AG08395 (cell line): ENCODE measurements around the gene PROC.
A peak's percentile ranks its signal among the peaks of the same experiment; 100 is the strongest.
"Not testable (repeated sequence)": the region's sequence is repeated elsewhere in the genome, so short reads cannot be mapped to it uniquely, and the experiment has no call there.

Experiments
- DNase-seq: peaks from one replicate; pipeline ENCODE4 v3.0.0; 2012; ENCODE audit warnings: mixed read lengths, low spot score

The PROC gene

GRCh38 chr2:127394492-127394891, 23.7 kb upstream of the PROC start:
- no peak for DNase-seq

GRCh38 chr2:127397568-127398238, 20.5 kb upstream of the PROC start:
- no peak for DNase-seq

DNA sequence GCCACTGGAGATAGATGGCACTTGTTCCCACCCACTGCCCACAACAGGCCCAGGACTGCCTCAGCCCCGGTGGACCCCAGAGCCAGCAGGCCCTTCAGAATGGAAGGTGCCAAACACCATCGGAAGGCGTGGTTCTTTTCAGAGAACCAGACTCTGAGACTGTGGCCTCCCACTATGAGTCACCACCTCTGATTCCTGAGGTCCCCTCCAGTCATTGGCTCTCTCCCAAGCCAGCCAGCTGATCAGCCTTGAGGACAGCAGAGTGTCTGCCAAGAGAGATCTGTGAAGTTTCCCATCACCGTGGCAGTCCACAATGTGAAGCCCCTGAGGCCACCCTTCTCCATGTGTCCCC, 20.0 kb upstream of the PROC start:
- peak; percentile 98 for DNase-seq

DNA sequence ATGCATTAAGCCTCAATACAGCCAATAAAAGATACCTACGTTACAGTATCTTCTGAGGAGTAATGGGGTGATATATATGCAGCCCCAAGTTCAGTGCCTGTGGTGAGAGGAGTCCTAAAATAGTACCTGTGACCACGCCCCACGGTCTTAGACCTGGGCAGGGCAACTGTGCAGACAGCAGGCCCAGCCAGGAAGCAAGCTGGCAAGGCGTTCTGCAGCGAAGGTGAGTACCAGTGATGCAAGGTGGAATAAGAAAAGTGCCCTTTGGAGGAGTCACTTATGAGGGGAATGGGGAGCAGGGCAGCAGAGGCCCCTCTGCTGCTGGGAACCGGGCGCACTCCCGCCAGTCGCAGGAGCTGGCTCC, 17.7 kb upstream of the PROC start:
- DNase-seq = no peak

GRCh38 chr2:127400897-127401756, 17.1 kb upstream of the PROC start:
- DNase-seq = no peak

DNA sequence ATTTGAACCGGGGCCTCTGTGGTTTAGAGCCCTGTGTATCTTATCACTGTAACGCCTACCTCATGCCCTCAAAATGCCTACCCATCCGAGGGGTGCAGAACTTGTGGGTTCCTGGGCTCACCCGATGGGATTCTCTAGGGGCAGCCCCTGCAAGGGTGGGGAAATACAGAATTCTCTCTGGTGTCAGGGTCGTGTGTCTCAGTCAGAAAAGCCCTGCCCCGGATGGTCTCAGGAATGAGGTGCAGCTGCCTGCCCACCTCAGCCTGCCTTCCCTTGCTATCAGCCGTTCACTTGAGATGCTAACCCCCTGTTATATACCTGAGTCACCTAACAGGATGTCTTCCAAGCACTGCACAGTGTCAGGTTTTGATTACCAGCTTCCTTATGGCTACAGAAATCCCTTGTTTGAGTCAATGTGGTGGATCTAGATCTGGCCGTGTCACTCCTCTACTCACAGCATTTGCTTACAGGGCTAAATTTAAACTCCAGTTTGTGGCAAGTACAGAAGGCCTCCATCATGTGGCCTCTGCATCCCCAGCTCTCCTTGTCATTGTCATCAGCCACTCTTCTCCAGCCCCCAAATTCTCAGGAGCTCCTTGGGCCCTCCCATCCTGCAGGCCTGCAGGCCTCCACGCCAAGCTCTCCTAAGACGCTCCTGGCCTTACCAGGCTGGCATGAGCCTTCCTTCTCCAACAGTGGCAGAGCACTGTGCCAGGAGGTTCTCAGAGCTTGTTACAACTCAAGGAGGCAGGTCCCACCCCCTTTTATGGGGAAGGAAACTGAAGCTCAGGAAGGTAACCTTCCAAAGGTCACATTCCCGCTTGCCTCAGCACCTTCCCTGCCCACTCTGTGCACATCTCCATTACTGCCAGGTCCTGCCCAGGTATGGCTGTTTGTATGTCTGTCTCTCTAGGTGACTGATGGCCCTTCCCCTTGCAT, 16.2 kb upstream of the PROC start:
- DNase-seq = no peak

GRCh38 chr2:127403460-127403859, 14.8 kb upstream of the PROC start:
- DNase-seq = no peak

DNA sequence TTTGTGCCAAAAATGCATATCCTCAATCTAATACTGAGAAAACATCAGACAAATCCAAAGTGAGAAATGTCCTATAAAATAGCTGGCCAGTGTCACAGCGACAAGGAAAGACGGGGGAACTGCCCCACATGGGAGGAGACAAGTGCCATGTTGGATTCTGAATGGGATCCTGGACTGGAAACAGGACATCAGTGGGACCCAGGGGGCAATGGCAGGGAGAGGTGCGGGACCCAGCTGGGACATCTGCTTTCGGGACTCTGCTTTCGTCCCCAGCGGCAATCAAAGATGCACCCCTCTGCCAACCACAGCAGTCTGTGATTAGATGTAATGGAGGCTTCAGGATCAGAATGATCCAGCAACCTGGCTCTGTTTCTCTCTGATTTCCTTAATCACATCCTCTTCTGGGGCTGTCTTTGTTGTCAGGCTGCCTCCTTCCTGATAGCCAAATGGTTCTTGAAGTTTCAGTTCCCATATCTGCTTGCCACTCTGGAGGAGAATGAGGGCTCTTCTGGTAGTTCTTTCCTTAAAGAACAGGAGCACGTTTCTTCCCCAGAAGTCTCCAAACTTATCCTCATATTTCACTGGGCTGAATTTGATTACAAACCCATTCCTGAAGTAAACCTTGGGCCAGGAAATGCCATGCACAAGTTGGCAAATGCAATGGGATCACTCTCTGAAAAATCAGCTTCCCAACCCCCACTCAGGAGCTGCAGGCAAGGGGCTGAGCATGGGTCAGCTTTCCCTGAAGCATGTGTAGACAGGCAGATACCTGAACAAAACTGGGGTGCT, 13.6 kb upstream of the PROC start:
- DNase-seq = no peak

DNA sequence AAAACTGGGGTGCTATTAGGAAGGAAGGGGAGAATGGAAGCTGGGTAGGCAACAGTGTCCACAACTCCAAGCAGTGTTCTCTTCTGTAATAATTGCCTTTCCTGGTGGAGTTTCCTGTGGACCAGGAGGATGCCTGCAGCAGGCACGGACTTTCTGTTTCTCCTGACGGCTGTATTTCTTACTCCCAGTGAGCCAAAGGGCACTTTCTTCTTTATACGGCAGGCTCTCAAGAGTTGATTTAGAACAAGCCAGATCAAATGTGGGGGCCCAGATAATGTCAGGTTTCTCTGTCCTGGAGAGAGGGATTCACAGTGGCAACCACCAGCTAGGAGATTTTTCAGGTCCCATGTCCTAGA, 13.0 kb upstream of the PROC start:
- DNase-seq = no peak

- DNase-seq = peak; percentile 14
These were observed 11.8 kb upstream of the PROC start for GRCh38 chr2:127406454-127406853.

DNA sequence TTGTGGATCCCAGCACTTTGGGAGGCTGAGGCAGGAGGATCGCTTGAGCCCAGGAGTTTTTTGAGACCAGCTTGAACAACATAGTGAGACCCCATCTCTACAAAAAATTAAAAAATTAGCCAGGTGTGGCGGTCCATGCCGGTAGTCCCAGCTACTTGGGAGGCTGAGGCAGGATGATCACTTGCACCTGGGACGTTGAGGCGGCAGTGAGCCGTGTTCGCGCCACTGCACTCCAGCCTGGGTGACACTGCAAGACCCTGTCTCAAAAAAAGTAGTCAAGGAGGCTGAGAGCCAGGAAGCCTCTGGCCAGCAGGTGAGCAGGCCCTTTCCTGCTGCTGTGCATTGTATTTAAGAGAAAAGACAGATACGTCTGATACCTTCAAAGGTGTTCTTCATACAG, 11.1 kb upstream of the PROC start:
- DNase-seq = no peak

DNA sequence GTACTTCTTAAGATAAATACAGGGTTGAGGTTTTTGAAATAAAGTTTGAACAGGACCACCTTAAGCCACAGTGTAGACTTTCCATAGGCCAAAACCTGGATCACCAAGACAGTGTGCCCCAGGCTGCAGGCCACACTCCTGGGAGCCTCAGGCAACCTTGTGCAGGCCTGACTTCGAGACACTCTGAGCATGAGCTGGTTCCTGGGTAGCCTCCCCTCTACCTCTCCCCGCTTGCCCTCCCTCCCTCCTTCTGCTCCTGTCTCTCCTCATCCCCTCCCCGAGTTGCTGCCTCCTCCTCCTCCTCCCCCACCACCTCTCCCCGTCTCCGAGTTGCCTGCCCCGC, 10.6 kb upstream of the PROC start:
- DNase-seq = no peak

- peak; percentile 95 for DNase-seq
These were observed 10.0 kb upstream of the PROC start for GRCh38 chr2:127408004-127408806.

DNA sequence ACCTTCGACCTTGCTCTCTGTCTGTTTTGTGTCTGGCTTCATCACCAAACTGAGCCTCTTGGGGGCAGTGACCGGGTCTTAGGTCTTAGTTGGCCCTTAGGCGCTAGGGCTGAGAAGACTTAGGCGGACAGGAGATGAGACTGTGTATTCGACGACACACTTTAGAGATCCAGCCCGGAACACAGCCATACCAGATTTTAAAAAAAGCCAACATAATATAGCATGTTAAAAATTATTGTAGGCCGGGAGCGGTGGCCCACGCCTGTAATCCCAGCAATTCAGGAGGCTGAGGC, 9.5 kb upstream of the PROC start:
- DNase-seq = no peak

DNA sequence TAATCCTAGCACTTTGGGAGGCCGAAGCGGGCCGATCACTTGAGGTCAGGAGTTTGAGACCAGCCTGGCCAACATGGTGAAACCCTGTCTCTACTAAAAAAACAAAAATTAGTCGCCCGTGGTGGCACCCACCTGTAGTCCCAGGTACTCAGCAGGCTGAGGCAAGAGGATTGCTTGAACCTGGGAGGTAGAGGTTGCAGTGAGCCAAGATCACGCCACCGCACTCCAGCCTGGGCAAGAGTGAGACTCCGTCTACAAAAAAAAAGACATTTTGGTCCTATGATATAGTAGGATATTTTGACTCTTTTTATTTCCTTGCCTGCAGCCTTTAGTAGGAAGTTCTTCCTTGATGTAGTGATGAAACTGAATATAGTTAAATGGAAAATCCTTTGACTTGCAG, 8.5 kb upstream of the PROC start:
- DNase-seq = not testable (repeated sequence)

DNA sequence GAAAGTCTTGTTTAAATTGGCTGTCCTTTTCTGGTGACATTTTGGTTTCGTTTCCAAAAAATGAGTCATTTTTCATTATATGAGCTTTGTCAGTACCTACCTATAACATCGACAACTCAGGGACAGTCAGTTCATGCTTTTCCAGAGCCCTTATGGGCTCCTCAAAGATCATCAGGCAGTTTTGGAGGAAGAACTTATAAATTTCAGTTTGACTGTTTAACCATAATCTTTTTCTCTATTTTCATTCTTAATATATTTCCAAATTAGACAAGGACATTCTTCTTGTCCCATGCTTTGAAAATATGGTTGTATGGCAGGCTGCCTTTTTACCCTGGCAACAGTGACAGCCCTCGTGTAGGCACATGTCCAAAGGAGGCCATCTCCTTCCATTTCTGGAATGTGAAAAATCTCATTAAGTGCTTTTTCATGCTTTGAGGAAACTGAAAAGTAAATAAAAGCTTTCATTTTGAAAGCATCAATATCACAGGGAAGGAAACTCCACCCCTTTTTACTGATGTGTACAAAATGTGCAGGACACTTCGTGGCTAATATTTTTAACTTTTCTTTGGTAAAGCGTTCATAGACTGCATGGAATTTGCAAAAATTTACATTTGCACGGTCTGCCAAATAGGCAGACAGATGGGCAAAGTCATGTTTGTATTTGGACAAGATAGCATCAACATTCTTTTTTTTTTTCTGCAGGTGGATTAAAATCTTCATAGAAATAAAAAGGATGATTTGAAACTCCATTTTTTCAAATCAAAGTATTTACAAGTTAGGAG, 7.2 kb upstream of the PROC start:
- peak; percentile 82 for DNase-seq

GRCh38 chr2:127411653-127412369, 6.4 kb upstream of the PROC start:
- DNase-seq = no peak

- DNase-seq = no peak
These were observed 5.0 kb upstream of the PROC start for GRCh38 chr2:127413200-127413599.

DNA sequence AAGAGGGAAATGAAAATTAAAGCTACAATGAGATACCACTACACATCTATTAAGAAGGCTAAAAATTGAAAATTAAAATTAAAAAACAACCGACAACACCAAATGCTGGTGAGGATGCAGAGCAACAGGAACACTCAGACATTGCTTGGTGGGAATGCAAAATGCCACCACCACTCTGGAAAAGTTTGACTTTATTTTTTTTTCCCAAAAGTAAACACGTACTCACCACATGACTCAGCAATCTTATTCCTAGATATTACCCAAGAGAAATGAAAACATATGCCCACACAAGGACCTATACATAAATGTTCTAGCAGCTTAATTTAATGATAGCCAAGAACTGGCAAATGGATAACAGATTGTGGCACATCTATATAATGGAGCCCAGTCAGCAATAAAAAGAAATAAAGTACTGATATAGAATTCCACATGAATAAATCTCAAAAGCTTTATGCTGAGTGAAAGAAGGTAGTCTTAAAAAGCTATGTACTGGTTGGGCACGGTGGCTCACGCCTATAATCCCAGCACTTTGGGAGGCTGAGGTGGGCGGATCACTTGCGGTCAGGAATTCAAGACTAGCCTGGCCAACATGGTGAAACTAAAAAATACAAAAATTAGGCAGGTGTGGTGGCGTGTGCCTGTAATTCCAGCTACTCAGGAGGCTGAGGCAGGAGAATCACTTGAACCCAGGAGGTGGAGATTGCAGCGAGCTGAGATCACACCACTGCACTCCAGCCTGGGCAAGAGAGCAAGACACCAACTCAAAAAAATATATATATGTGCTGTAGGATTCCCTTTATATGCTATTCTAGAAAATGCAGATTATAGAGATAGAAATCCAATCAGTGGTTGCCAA, 4.2 kb upstream of the PROC start:
- peak; percentile 42 for DNase-seq
